Measurements from ENCODE around the gene C19orf12. TPM values are rescaled to one million over a fixed set of nuclear protein-coding genes. Genes with fewer than 3 reads are reported as not detected.

C19orf12 gene
- total and polyA plus RNA-seq, 12 donors: 20.0 to 68.5 (median 43.1) TPM

DNA sequence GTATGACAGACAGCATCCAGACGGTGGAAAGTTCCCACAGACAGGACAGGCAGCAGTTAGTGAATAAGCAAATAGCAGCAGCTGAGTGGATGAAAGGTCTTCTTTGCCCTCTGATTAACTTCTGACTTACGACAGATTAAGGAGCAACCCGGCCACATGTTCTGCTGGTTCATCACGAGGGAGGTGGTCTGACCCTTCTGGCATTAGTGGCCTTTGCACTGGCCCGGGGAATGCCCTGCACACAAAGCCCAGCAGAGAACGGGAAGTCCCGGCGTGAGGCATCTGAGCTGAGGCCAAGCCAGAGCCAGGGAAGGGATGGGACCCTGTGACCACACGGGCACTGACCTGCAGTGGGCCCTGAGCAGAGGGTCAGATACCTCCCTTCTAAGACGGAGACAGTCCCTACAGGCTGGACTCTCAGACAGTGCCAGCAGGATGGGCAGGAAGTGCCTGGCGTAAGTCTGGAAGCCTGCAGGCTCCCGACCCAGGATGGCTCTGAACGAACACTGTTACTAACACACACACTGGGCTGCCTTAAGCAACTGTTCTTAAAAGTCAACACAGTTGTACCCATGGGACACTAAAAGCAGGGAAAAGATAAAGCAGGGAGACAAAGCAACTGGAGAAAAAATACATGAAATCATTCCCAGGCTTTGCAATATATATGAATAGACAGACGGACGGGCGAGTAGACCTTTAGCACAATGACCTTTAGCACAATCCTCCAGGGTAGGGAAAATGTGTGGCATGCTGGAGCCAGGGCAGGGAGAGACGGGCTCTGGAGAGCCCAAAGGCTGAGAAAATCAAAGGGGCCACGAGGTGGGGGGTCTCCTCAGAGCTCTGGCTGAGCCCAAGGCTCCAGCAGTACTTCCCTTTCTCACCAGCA lies 6.3 kb downstream of the C19orf12 start:
- Histone ChIP-seq H3K4me1 (replicated peaks in 1 of 2) (peaks cover 31 to 47% of the 10 kb centered on the region in 2 donors), H3K27me3 (no peaks in the 10 kb centered on the region), H3K36me3 (replicated peaks in 1 of 2) (peaks cover 0 to 15% of the 10 kb centered on the region in 2 donors), H3K9me3 (replicated peaks in 1 of 3) (no peaks in the 10 kb centered on the region), H3K27ac (peak overlapping the region in 4 of 5 donors; percentile 4 to 83 (median 47)), H3K4me3 (no peak overlapping the region)
- WGBS, 4 donors: 47 to 56% (median 55%) methylated on average over 14 to 18 of the region's 18 CpGs
- TF ChIP-seq CTCF (IDR thresholded peaks at IDR 0.05) (no peak), POLR2A (IDR thresholded peaks at IDR 0.05) (peak in 1 of 2 donors; percentile 8)
- peak in 5 of 7 donors; percentile 34 to 72 (median 62) for DNase-seq
- intact Hi-C loops (cut with DNase I): loop anchor here in 1 of 2 donors (5.0 kb wide), 1 partner anchor 96 kb away; no protein-coding TSS in a partner anchor

DNA sequence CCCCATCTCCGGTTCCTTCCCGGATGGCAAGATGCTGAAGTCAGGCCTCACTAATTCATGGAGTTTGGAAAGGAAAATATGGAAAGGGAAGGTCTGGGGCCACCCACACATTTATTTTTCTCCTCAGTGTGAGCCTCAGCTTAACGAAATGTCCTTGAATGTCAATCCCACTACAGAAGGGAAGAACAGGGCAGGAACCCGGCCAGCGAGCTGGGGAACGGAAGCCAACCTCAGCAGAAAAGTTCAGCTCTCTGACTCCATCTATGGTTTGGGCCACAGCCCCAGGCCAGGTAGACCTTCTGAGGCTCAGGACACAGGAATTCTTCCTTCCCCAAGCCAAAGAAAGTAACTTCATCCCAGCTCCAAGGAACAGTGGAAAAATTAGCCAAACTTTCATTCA lies 8.4 kb downstream of the C19orf12 start:
- Histone ChIP-seq H3K4me1 (replicated peaks in 1 of 2) (peaks cover 21 to 31% of the 10 kb centered on the region in 2 donors), H3K9me3 (replicated peaks in 1 of 3) (no peaks in the 10 kb centered on the region), H3K27me3 (no peaks in the 10 kb centered on the region), H3K36me3 (replicated peaks in 1 of 2) (peaks cover 0 to 28% of the 10 kb centered on the region in 2 donors), H3K4me3 (no peak overlapping the region), H3K27ac (peak overlapping the region in 3 of 5 donors; percentile 5 to 17 (median 6))
- 56 to 69% (median 65%) methylated on average over 5 to 6 of the region's 6 CpGs for whole genome bisulfite sequencing, 4 donors
- TF ChIP-seq CTCF (IDR thresholded peaks at IDR 0.05) (no peak), POLR2A (IDR thresholded peaks at IDR 0.05) (no peak)
- intact Hi-C loops (cut with DNase I): loop anchor here in 1 of 2 donors (5.0 kb wide), 1 partner anchor 94 kb away; no protein-coding TSS in a partner anchor
- DNase-seq: peak in 1 of 7 donors; percentile 53

DNA sequence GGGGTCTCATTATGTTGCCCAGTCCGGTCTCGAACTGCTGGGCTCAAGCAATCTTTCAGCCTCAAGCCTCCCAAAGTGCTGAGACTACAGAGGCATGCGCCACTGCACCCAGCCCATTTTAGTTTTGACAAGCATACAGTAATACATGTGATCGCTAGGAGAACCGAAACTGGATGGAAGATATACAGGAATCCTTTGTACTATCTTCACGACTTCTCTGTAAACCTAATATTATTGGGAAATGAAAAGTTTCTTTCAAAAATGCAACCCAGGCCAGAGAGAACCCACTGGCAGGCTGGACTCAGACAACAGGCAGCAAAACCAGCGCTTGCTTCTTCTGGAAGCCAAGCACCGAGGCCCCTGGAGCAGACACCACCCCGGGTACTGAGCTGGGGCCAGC lies 9.4 kb downstream of the C19orf12 start:
- DNase-seq: no peak
- intact Hi-C loops (cut with DNase I): loop anchor here in 1 of 2 donors (5.0 kb wide), 1 partner anchor 93 kb away; no protein-coding TSS in a partner anchor
- H3K36me3 ChIP-seq (replicated peaks in 1 of 2): peaks cover 0 to 28% of the 10 kb centered on the region in 2 donors
- no peaks in the 10 kb centered on the region for H3K9me3 ChIP-seq (replicated peaks in 1 of 3)
- H3K27me3 ChIP-seq: no peaks in the 10 kb centered on the region
- peak overlapping the region in 1 of 5 donors; percentile 39 for H3K27ac ChIP-seq
- H3K4me1 ChIP-seq (replicated peaks in 1 of 2): peaks cover 21 to 31% of the 10 kb centered on the region in 2 donors
- H3K4me3 ChIP-seq: no peak overlapping the region
- no peak for TF ChIP-seq CTCF (IDR thresholded peaks at IDR 0.05)
- no peak for TF ChIP-seq POLR2A (IDR thresholded peaks at IDR 0.05)
- WGBS, 4 donors: 89 to 97% (median 95%) methylated on average over 7 to 9 of the region's 9 CpGs

Data from adrenal gland (tissue), 12 donors.